ENCODE results near the gene UTP25. TPM values are rescaled to one million over a fixed set of nuclear protein-coding genes. Genes with fewer than 3 reads are reported as not detected.
"Not testable (repeated sequence)": the region's sequence is repeated elsewhere in the genome, so short reads cannot be mapped to it uniquely, and the experiment has no call there.

The UTP25 gene
- total RNA-seq, 1 experiment from 2014 or later, result 7.8 TPM

- DNase-seq (ENCODE audit: low read depth), result no peak
Observed at GRCh38 chr1:209871430-209871829, 43.7 kb downstream of the UTP25 start.

- peak; percentile 71 for DNase-seq (ENCODE audit: low read depth)
Observed at GRCh38 chr1:209873067-209873799, 45.5 kb downstream of the UTP25 start.

DNA sequence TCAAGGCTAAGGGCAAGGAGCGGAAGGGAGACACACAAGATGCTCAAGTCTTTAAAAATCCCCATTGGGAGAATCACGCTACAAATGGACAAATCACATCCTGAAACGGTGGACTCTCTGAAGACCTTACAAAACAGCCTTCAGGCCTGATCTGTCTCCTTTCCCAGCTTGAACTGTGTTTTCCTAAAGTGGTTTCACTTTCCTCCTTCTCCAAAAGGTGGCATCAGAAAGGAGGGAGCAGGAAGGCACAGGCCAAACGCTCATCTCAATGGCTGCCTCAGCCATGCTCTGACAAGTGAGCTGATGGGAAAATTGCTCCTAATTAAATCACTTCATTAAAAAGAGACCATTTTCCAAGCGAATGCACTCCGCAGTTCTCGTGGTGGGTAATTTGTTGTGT is 47.7 kb downstream of the UTP25 start:
- peak; percentile 89 for DNase-seq (ENCODE audit: low read depth)

DNA sequence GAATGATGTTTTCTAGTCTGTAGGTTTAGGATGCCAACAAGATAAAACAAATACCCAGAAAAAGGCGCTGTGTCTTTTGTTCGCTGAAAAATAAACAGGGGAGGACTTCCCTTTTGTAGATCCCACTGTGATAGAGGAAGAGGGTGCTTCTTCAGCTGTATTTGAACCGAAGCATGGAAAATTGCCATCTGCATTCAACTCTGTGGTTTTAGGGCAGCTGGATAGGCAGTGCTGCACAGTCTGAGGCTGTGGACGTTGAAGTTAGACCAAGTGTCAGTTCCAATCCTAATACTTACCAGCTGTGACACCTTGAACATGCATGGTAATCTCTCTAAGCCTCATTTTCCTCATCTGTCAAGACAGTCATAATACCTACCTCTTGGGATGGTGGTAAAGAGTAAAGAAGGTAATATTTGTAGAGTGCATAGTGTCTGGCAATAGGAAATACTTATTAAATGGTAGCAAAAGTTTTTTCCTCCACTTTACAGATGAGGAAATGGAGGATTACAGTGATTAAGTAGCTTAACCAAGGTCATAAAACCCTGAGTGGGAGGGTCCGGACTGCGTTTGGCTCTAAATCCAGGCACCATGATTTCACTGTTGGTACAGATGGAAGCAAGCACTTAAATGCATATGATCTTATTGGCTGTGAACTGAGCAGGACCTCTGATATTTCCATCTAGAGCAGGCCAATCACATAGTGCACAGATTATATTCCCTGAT is 48.5 kb downstream of the UTP25 start:
- DNase-seq (ENCODE audit: low read depth), result peak; percentile 70

DNA sequence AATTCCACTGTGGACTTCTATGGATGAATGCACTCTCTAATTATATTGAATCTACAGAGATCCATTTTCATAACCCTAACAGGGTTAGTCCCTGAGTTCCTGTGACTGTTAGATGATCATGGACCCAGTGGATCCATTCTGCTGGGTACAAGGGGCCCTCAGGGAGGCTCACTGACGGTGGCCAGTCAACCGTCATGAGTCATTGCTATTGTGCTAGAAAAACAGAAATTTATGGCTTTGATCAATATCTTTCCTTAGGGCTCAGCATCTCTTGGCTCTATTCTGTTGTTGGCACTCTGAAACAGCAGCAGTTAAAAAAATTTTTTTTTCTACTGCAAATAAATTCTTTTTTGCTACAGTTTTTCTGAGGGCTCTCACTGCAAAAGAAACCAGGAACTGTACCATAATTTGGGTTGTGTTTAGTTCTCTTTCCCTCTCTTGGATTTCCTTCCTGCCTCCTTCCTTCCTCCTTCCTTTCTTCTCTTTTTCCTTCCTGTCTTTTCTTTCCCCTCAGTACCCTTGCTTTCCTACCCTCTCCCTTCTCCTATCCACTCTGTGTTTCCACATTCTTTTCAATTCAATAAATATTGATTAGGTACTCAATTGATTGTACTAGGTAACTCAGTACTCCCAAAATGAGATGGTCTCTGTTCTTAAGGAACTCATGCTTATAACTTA is 49.5 kb downstream of the UTP25 start:
- DNase-seq (ENCODE audit: low read depth), result peak; percentile 52

GRCh38 chr1:209878964-209879363 is 51.2 kb downstream of the UTP25 start:
- DNase-seq (ENCODE audit: low read depth), result no peak

DNA sequence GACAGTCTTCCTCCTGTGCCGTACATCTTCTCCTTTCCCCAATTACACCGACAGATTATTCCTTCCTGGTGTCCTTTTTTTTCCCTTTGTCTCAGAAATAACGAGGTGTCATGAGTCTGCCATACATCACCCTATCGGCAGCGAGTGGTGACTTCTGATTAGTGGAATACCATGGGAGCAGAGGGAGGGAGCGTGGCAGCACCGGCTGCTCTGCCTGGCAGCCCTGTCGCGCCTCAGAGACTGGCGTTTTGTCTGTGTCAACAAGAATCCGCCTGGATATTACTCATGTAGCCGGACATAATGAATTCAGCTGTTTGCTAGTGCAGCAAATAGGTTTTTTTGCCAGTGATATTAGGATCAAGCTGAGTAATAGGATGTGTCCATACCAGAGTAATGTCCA is 51.8 kb downstream of the UTP25 start:
- DNase-seq (ENCODE audit: low read depth), result peak; percentile 74

- DNase-seq (ENCODE audit: low read depth), result no peak
Observed at GRCh38 chr1:209880031-209880430, 52.3 kb downstream of the UTP25 start.

- no peak for DNase-seq (ENCODE audit: low read depth)
Observed at GRCh38 chr1:209881619-209882018, 53.8 kb downstream of the UTP25 start.

DNA sequence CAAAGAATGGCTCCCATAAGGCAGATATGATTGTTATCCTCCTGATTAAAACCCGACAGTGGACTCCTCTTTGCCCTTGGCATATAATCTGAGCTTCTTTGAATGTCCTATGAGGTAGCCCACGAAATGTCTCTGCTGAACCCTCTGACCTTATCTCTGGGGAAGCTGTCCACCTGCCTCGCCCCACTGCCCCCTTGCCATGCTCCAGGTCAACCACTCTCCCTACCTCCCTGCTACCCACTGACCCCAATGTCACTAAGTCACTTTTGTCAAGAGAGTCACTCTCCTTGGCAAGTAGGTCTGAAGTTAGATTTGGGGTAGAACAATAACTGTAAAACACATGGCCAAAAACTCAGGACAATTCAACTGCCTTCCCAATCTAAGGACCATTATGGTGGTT is 54.5 kb downstream of the UTP25 start:
- no peak for DNase-seq (ENCODE audit: low read depth)

GRCh38 chr1:209882942-209883340 is 55.2 kb downstream of the UTP25 start:
- no peak for DNase-seq (ENCODE audit: low read depth)

DNA sequence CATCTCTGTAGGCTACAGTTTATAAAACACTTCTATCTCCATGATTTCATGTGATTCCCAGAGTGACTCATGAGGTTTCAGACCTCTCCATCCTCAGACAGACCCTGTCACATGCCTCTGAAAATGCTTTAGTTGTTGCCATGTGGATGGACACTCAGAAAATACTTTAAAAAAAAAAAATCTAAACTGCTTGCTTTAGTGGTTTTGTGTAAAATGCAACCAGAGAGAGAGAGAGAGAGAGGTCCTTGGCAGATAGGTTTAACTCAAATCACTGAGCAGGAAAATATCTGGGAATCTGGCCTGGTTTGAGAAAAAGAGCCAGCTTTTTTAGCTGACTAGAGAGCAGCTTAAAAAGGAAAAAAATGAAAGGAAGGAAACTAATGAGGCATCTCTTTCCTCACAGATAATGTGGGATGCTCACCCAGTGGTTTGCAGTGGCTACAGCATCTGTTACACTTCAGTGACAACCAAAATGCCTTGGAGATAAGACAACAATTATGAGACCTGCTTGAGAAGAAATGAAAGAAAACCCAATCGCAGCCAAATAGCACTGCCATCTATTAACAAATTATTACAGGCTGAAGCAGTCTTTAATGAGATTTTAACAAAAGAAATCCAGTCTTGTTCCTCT is 55.7 kb downstream of the UTP25 start:
- DNase-seq (ENCODE audit: low read depth), result peak; percentile 92

DNA sequence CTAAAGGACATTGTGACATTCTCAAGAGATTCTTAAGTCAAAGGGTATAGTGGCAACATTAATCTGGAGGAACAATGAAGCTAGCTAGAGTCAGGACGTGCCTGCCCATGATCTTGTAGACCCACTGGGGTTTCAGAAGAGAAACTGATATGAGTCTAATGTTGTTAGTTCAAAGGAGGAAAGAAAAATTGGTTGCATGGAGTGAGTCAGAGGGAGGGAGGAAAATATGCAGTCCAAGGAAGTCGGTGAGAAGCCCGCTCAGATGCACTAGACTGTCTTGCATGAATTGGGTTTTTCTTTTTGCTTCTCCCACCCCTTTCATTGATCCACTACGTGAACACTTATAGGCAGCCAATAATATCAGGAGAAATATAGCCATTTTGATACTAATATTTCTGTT is 56.5 kb downstream of the UTP25 start:
- DNase-seq (ENCODE audit: low read depth), result peak; percentile 75

GRCh38 chr1:209884665-209885117 is 56.9 kb downstream of the UTP25 start:
- peak; percentile 99 for DNase-seq (ENCODE audit: low read depth)

GRCh38 chr1:209885403-209886218 is 57.8 kb downstream of the UTP25 start:
- DNase-seq (ENCODE audit: low read depth), result no peak

GRCh38 chr1:209886219-209886536 is 58.4 kb downstream of the UTP25 start:
- peak; percentile 56 for DNase-seq (ENCODE audit: low read depth)

GRCh38 chr1:209888291-209889076 is 60.7 kb downstream of the UTP25 start:
- not testable (repeated sequence) for DNase-seq (ENCODE audit: low read depth)

DNA sequence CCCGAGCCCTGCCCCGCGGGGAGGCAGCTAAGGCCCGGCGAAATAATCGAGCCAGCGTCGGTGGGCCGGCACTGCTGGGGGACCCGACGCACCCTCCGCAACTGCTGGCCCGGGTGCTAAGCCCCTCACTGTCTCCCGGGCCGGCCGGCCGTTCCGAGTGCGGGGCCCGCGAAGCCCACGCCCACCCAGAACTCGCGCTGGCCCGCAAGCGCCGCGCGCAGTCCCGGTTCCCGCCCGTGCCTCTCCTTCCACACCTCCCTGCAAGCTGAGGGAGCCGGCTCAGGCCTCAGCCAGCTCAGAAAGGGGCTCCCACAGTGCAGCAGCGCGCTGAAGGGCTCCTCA is 61.3 kb downstream of the UTP25 start:
- no peak for DNase-seq (ENCODE audit: low read depth)

DNA sequence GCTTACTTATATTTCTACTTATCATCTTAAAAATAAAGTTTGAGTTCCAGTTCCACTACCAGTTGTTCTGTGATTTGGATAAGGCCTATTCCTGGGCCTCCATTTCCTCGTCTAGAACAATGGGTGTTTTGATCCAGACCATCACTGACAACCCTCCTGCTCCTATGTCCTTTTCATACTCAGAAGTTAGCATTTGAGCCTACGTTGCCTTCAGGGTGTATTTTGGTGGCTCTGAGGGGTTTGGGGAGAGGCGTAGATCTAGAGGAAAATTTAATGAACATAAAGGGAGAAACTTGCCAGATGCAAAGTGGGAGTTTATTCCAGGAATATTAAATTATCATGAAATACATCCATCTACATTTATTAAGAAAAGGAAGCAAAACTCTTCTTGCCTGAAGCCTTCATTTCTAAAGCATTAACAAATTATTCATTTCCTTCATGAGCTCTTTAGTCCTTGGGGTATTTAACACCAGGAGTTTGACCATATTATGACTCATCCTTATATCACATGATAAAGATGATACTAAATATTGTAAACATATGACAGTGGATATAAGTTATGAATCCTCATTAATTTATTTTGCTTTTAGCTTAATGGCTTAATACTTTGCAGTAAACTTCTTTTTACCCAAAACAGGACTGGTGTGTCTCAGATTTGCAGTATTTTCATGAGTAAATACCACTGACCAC is 63.0 kb downstream of the UTP25 start:
- DNase-seq (ENCODE audit: low read depth), result peak; percentile 43

- DNase-seq (ENCODE audit: low read depth), result no peak
Observed at GRCh38 chr1:209893751-209894150, 66.0 kb downstream of the UTP25 start.

All from M059J (cell line).